ENCODE results near the gene NEDD4L.

The NEDD4L gene

GRCh38 chr18:58390399-58390798, 346.4 kb downstream of the NEDD4L start:
- no peak for DNase-seq

GRCh38 chr18:58391231-58391825, 347.3 kb downstream of the NEDD4L start:
- DNase-seq: no peak

- no peak for DNase-seq
Observed at GRCh38 chr18:58391932-58392323, 347.9 kb downstream of the NEDD4L start.

- no peak for DNase-seq
Observed at GRCh38 chr18:58392324-58393000, 348.4 kb downstream of the NEDD4L start.

- DNase-seq: no peak
Observed at GRCh38 chr18:58393295-58393694, 349.3 kb downstream of the NEDD4L start.

GRCh38 chr18:58394046-58394445, 350.0 kb downstream of the NEDD4L start:
- no peak for DNase-seq

GRCh38 chr18:58394602-58395425, 350.8 kb downstream of the NEDD4L start:
- no peak for DNase-seq

- no peak for DNase-seq
Observed at GRCh38 chr18:58396144-58396543, 352.1 kb downstream of the NEDD4L start.

- DNase-seq: no peak
Observed at GRCh38 chr18:58396966-58397365, 352.9 kb downstream of the NEDD4L start.

GRCh38 chr18:58397385-58398132, 353.5 kb downstream of the NEDD4L start:
- no peak for DNase-seq

GRCh38 chr18:58398648-58399398, 354.8 kb downstream of the NEDD4L start:
- DNase-seq: no peak

GRCh38 chr18:58400331-58400870, 356.4 kb downstream of the NEDD4L start:
- no peak for DNase-seq

GRCh38 chr18:58401191-58401590, 357.2 kb downstream of the NEDD4L start:
- DNase-seq: no peak

- DNase-seq: no peak
Observed at GRCh38 chr18:58402247-58402646, 358.2 kb downstream of the NEDD4L start.

- no peak for DNase-seq
Observed at GRCh38 chr18:58402951-58403702, 359.1 kb downstream of the NEDD4L start.

- DNase-seq: no peak
Observed at GRCh38 chr18:58403799-58404455, 359.9 kb downstream of the NEDD4L start.

GRCh38 chr18:58405107-58405898, 361.3 kb downstream of the NEDD4L start:
- no peak for DNase-seq

- DNase-seq: no peak
Observed at GRCh38 chr18:58407263-58407648, 363.2 kb downstream of the NEDD4L start.

- DNase-seq: no peak
Observed at GRCh38 chr18:58407649-58408407, 363.8 kb downstream of the NEDD4L start.

Measured in AML-193 (cell line).